GM21381 (cell line): ENCODE data around the gene METTL9.
"Not testable (repeated sequence)": the region's sequence is repeated elsewhere in the genome, so short reads cannot be mapped to it uniquely, and the experiment has no call there.

Experiments
- ATAC-seq: cut with Tn5 transposase; IDR thresholded peaks from one replicate; pipeline ENCODE4 v1.9.1; 2021; ENCODE audit warnings: mild to moderate bottlenecking, moderate library complexity; ENCODE audit not compliant: unreplicated experiment

METTL9 gene

GRCh38 chr16:21608639-21609328 lies 9.4 kb downstream of the METTL9 start:
- no peak for ATAC-seq

DNA sequence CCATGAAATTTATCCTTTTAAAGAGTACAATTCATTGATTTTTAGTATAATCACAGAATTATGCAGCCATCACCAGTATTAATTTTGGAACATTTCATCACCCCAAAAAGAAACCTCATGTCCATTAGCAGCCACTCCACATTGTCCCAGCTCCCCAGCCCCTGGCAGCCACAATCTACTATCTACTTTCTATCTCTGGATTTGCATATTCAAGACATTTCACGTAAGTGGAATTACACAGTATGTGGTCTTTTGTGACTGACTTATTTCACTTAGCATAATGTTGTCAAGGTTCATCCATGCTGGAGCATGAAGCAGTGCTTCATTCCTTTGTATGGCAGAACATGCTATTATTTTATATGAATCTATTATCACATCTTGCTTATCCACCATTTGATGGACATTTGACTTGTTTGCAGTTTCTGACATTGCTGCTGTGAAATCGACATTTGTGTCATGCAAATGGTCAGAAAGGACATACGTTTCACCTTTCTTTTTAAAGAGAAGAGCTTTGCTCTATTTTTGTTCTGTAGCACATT lies 10.7 kb downstream of the METTL9 start:
- ATAC-seq: no peak

DNA sequence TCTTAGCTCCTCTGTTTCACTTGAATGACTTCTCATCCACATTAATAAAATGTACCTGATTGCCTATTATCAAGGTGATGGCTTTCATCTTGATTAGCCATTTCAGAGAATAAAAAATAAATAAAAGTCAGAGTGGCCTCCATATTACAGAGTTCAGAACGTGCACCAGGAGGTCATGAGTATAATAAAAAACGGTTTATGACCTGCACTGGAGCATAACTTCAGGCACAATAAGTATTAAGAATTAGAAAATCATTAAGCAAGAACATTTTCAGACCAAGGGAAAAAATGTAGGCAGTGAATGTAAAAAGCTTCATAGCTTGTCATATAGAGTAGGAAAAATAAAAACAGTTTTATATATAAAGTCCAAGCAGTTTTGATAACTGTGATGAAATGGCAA lies 11.4 kb downstream of the METTL9 start:
- no peak for ATAC-seq

- ATAC-seq: no peak
Observed at GRCh38 chr16:21611198-21611555, 11.8 kb downstream of the METTL9 start.

DNA sequence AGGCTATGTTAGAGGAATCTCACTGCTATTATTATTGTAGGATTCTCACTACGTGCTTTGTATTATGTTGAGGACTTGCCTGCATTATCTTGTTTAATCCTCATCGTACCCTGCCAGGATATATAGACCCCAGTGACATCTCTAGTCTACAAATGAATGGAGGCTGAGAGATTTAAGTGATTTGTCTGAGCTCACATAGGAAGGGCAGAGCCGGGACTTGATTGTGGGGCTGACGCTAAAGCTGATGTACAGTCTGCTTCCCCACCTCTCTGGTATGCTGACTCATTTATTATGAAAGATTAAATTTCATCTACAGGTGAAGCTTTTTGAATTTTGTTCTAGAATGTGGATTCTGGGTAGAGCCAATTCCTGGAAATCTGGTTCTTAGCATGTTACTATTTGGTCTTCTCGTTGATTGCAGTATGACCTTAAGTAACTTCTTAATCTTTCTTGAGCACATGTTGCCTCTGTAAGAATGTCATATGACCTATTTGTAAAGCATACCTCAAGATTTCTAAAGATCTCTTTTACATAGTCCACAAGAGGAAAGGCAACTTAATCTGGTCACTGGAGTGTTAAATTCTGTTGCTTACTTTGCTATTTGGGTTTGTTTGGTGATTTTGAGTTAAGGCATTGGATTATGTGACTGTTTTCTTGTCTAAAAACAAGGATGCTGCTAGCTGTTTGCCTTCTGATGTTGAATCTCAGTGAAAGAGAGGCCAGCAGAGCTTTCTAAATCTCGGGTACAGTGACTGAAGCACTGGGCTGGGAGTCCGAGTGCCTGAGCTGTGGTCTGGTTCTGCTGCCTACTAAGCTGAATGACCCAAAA lies 12.4 kb downstream of the METTL9 start:
- ATAC-seq: no peak

DNA sequence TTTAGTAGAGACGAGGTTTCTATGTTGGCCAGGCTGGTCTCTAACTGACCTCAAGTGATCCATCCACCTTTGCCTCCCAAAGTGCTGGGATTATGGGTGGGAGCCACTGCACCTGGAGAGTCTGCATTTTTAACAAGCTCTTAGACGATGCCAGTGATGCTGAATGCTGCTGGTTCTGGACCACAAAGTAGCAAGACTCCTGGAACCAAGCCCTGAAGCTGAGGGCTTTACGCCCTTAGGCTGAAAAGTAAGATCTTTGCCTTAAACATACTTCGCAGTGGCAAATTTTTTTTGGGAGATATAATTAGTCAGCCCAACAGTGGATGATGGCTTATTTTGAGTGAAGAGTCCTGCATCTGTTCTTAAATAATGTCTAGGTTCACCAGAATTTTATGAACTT lies 14.0 kb downstream of the METTL9 start:
- ATAC-seq: no peak

DNA sequence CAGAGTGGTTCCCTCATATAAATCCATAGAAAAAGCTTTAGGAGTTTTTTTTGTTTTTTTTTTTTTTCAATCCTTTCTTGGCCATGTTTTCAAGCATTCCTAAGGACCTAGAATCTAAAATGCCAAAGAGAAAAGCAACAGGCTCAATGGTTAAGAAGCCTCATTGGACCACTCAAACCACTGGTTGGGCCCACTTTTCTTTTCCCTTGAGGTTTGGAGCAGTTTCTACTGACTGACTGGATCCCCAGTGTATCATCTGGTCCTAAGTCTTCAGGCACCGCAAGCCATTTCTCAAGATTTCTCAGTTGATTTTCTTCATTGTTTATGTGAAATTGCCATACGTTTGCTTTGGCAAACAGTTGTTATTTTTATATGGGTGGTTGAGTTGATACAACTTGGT lies 14.4 kb downstream of the METTL9 start:
- no peak for ATAC-seq

GRCh38 chr16:21614896-21615295 lies 15.5 kb downstream of the METTL9 start:
- no peak for ATAC-seq

DNA sequence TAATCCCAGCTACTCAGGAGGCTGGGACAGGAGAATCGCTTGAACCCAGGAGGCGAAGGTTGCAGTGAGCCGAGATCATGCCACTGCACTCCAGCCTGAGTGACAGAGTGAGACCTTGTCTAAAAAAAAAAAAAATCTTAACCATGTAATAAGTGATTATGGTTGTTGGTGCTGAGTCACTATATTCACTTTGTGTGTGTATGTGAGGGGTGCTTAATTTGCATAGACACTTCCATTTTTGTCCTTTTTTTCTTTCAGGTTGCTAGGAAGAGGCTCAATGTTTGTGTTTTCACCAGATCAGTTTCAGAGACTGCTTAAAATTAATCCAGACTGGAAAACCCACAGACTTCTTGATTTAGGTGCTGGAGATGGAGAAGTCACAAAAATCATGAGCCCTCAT lies 18.2 kb downstream of the METTL9 start:
- ATAC-seq: no peak

DNA sequence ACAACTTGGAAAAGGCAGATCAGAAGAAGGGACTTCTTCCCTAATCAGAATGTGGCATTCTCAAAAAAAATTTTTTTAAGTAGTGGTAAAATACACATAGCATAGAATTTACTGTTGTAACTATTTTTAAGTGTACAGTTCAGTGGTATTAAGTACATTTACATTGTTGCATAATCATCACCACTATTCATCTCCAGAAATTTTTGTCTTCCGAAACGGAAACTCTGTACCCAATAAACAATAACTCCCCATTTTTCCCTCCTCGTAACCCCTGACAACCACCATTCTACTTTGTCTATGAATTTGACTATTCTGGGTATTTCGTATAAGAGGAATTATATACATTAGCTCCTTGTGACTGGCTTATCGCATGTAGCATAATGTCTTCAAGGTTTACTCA lies 18.9 kb downstream of the METTL9 start:
- no peak for ATAC-seq

- ATAC-seq: no peak
Observed at GRCh38 chr16:21619765-21620425, 20.5 kb downstream of the METTL9 start.

DNA sequence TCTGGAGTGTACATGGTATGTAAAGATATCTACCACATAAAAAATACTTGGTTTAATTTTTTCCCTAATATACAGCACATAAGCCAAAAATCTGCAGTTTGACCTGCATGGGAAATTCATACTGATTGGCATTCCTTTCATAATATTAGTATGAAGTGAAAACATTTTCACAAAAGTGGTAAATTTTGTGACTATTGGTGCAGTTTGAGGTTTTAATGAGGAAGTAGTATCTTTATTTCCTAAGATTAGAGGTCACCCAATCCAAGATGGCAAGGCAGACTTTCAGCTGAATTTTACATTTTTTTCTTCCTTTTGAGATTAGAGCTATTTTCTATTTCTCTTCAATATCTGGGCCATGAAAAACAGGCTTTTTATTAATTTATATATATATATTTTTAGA lies 21.2 kb downstream of the METTL9 start:
- ATAC-seq: no peak

DNA sequence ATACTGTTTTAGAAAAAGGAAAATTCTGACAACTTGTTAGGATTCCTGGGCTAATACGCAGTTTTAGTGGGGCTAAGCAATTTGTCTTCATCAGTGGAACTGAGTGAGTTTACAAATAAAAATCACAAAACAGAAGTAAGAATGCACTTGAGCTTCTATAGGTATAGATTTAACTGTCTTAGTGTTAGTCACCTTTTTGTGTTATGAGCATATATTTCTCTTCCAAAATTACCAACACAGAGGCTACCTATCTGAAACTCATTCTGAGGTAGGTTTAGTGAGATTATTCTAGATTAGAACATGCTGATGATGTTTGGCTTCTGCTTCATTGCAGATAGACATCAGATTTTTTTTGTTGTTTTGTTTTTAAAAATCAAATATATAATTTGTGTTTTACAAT lies 23.2 kb downstream of the METTL9 start:
- ATAC-seq: no peak

DNA sequence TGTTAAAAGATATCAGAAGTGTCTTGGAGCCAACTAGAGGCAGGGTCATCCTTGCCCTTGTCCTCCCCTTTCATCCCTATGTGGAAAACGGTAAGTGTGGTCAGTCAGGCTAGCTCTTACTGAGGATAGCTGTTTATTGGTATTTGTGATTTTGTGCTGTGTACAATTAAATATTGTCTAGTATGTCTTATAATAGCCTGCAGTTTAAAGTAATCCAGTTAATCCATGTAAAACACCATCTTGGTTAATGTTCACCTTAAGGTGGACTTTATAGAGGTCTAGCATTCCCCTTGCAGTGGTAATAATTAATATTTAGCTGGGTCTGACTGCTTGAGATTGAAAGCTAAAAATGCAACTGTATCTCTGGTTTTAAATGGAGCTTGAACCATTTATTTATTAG lies 25.6 kb downstream of the METTL9 start:
- no peak for ATAC-seq

DNA sequence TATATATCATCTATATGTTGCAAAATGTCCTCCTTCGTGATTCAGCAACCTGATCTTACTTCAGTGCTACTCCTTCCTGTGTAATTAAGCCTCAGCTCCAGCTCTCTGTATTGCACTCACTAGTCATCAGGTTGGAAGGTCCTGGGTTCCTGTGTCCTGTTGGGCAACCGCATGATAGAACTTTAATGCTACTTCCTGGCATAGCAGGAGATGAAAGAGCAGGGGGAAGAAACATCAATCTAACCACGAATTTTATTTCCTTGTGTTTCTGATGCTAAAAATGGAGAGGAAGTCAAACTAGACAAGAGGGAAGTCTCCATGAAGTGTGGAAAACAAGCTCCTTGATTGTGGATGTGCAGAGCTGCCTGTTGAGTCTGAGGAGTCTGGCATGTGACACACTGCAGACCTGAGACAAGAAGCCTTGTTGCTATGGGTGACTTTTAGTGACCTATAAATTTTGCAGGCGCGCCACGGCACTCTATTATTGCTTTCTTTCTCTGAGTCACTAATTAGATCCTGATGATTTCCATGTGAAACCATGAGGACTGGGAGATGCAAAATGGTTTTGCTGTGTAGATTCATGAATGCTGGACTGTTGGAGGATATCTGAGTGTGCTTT lies 27.4 kb downstream of the METTL9 start:
- ATAC-seq: no peak

DNA sequence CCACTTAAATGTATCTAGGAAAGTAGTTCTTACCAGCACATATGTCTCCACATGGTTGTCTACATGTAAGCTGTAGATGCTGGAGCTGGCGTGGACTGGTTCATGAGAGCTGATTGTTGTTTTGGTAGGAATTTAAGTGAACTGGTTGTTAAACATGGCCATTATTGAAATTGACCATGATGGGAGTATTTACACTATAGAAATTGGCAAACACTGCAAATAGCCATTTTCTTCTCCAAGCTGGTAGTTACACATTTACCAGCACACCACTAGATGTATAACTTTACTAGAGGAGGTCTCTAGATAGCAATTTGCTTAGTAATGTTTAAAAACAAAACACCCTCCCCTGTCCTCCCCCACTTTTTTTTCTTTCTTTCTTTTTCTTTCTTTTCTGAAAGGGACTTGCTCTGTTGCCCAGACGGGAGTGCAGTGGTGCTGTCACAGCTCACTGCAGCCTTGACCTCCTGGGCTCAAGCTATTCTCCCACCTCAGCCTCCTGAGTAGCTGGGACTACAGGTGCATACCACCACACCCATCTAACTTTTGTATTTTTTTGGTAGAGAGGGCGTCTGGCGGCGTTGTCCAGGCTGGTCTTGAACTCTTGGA lies 28.8 kb downstream of the METTL9 start:
- ATAC-seq: no peak

GRCh38 chr16:21628772-21629171 lies 29.4 kb downstream of the METTL9 start:
- ATAC-seq: no peak

DNA sequence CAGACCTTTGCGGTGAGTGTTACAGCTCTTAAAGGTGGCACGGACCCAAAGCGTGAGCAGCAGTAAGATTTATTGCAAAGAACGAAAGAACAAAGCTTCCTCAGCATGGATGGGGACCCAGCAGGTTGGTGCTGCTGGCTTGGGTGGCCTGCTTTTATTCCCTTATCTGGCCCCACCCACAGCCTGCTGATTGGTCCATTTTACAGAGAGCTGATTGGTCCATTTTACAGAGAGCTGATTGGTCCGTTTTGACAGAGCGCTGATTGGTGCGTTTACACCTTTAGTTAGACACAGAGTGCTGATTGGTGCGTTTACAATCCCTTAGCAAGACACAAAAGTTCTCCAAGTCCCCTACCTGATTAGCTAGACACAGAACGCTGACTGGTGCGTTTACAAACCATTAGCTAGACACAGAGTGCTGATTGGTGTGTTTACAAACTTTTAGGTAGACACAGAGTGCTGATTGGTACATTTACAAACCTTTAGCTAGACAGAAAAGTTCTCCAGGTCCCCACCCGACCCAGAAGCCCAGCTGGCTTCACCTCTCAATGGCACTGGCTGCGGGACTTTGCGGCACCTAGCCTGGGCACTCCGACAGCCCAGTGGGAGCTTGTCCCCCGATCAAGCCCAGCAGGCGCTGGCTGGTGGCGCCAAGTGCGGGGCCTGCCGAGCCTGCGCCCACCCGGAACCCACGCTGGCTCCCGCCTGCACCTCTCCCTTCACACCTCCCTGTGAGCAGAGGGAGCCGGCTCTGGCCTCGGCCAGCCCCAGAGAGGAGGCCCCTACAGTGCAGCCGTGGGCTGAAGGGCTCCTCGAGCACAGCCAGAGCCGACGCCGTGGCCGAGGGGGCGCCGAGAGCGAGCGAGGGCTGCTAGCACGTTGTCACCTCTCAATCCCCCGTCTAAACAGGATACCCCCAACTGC lies 30.5 kb downstream of the METTL9 start:
- not testable (repeated sequence) for ATAC-seq

DNA sequence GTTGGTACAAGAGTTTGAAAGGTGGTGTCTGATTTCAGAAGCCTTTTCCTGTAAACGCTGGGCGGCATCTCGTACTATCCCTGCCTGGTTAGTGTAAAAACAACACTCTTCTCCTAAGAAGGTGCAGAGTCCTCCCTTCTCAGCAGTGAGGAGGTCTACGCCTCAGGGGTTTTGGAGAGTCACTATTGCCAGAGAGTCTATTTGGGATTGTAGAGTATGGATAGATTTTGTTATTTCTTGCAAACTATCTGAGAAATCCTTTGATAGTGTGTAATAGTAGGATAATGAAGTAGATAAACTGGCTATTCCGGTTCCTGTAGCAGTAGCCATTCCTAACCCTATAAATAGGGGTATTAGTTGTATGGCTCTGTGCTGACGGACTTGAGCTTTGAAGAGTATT lies 31.5 kb downstream of the METTL9 start:
- ATAC-seq: not testable (repeated sequence)

DNA sequence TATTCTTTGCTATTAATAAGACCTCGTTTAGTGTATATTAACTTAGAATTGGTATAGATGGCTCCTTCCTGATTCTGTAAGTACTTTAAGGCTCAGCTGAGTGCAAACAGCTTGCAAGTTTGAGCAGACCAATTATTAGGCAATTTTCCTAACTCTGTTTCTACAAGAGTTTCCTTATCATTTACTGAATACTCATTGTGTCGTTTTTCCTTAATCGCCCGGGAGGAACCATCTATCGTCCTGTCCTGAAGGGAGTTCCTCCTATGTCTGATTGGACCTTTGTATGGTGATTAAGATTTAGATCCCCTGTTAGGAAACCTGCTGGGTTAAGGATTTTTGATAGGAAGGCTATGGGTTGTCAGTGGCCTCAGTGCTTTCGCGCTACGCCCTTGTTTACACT lies 32.0 kb downstream of the METTL9 start:
- not testable (repeated sequence) for ATAC-seq
